GM21786 (cell line): ENCODE measurements around the gene ERCC1.

Experiments used
- ATAC-seq: cut with Tn5 transposase; IDR thresholded peaks from one replicate; pipeline ENCODE4 v1.9.1; 2021; ENCODE audit not compliant: unreplicated experiment

Gene ERCC1

GRCh38 chr19:45368737-45369340, 54.9 kb downstream of the ERCC1 start:
- ATAC-seq = no peak

- no peak for ATAC-seq
Observed at GRCh38 chr19:45368127-45368526, 55.6 kb downstream of the ERCC1 start.

- ATAC-seq = no peak
Observed at GRCh38 chr19:45364696-45365095, 59.0 kb downstream of the ERCC1 start.

DNA sequence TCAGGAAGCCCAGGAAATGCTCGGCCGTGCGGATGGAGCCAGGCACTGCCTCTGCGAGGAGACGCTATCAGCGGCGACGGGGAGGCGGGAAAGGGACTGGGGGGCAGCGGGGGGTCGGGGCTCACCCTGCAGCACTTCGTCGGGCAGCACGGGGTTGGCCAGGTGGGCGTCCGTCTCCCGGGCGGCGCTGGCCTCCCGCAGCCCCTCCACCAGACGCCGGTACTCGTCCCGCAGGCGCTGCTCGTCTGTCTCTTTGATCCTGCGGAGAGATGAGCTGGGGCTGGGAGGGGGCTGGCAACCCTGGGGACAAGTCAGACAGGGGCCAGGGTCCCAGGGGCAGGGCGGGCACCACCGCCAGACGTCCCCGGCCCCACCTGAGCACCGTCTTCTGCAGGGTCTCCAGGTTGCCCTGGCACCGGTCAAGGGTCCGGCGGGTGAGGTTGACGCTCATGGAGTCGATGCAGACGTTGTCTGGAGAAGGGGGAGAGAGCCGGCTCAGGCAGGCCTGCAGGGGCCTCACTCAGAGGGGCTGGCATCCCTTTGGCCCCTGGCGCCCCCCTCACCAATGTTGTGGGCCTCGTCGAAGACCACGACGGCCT, 59.8 kb downstream of the ERCC1 start:
- no peak for ATAC-seq

DNA sequence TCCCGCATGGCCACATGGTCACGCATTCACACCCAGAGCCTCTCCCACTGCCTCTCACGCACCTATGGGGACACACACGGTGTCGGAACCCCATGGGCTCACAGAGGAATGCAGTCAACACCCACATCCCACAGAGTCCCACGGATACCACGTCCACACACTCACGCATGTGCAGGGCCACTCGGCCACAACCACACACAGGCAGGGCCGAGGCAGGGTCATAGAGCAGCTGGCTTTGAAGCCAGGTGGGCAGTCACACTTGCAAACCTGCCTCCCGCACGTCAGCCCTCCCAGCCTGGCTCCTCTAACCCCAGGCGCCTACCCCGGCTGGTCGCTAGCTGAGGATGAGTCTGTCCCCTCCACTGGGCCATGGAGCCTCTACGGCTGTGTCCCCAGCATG, 61.4 kb downstream of the ERCC1 start:
- ATAC-seq = no peak

DNA sequence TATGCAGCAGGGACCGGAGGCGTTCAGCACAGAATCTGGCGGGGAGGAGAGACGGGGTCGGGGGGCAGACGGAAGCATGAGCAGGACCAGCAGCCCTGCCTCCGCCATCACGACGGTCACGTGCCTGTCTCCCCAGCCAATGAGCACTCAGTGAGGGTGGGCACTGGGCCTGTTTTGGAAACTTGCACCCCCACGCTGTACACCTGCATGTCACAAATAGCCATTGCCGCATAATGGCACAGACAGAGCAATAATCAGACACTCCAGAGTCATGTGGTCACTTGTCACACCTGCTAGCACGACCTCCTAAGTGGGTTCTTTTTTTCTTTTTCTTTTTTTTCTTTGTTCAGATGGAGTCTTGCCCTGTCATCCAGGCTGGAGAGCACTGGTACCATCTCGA, 62.1 kb downstream of the ERCC1 start:
- no peak for ATAC-seq

DNA sequence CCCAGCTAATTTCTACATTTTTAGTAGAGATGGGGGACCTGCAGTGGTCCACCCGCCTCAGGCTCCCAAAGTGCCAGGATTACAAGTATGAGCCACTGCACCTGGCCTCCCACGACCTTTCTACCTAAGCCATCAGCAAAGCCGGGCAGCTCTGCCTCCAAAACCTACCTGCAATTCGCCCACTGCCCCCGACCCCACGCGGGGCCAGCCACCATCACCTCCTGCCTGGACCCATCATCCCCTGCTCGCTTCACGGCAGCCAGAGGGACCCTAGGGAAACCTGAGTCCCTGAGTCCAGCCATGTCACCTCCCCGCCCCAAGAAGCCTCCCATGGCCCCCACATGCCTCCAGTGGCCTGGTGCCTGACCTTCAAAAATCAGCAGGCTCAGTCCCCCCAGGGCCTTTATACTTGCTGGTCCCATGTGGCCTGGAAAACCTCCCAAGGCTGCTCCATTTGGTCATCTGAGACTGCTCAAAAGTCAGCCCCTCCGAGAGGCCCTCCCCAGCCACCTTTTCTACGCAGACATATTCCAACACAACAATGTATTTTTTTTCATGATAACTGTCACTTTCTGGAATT, 65.4 kb downstream of the ERCC1 start:
- no peak for ATAC-seq

GRCh38 chr19:45357445-45357783, 66.3 kb downstream of the ERCC1 start:
- ATAC-seq = no peak
